Measurements from ENCODE around the gene NCS1.

Gene NCS1

GRCh38 chr9:130174025-130174424 lies 1.8 kb downstream of the NCS1 start:
- DNase-seq (ENCODE audit: insufficient read length, low spot score) (no peak), FAIRE-seq (no peak)

- DNase-seq (ENCODE audit: insufficient read length, low spot score), result no peak
- no peak for FAIRE-seq
Observed at GRCh38 chr9:130174920-130175321, 2.7 kb downstream of the NCS1 start.

- no peak for FAIRE-seq
- DNase-seq (ENCODE audit: insufficient read length, low spot score), result no peak
Observed at GRCh38 chr9:130175355-130175754, 3.2 kb downstream of the NCS1 start.

- FAIRE-seq (no peak), DNase-seq (ENCODE audit: insufficient read length, low spot score) (no peak)
Observed at GRCh38 chr9:130176760-130177159, 4.6 kb downstream of the NCS1 start.

GRCh38 chr9:130177898-130178805 lies 5.9 kb downstream of the NCS1 start:
- FAIRE-seq, result no peak
- DNase-seq (ENCODE audit: insufficient read length, low spot score), result no peak

GRCh38 chr9:130179331-130179907 lies 7.2 kb downstream of the NCS1 start:
- FAIRE-seq (no peak), DNase-seq (ENCODE audit: insufficient read length, low spot score) (no peak)

- DNase-seq (ENCODE audit: insufficient read length, low spot score) (no peak), FAIRE-seq (no peak)
Observed at GRCh38 chr9:130180516-130180915, 8.3 kb downstream of the NCS1 start.

- FAIRE-seq, result no peak
Observed at GRCh38 chr9:130181678-130182380, 9.6 kb downstream of the NCS1 start.

GRCh38 chr9:130182381-130182909 lies 10.2 kb downstream of the NCS1 start:
- FAIRE-seq (no peak), DNase-seq (ENCODE audit: insufficient read length, low spot score) (no peak)

More at GRCh38 chr9:130181678-130182380, 9.6 kb downstream of the NCS1 start:
- DNase-seq (ENCODE audit: insufficient read length, low spot score), result no peak

GRCh38 chr9:130183133-130183762 lies 11.0 kb downstream of the NCS1 start:
- FAIRE-seq (no peak), DNase-seq (ENCODE audit: insufficient read length, low spot score) (no peak)

GRCh38 chr9:130185017-130185416 lies 12.8 kb downstream of the NCS1 start:
- DNase-seq (ENCODE audit: insufficient read length, low spot score), result no peak
- no peak for FAIRE-seq

- FAIRE-seq (no peak), DNase-seq (ENCODE audit: insufficient read length, low spot score) (no peak)
Observed at GRCh38 chr9:130185490-130186031, 13.4 kb downstream of the NCS1 start.

- FAIRE-seq (no peak), DNase-seq (ENCODE audit: insufficient read length, low spot score) (no peak)
Observed at GRCh38 chr9:130186051-130186450, 13.8 kb downstream of the NCS1 start.

- DNase-seq (ENCODE audit: insufficient read length, low spot score), result no peak
- no peak for FAIRE-seq
Observed at GRCh38 chr9:130186839-130187522, 14.8 kb downstream of the NCS1 start.

- no peak for FAIRE-seq
- no peak for DNase-seq (ENCODE audit: insufficient read length, low spot score)
Observed at GRCh38 chr9:130187523-130187846, 15.3 kb downstream of the NCS1 start.

- FAIRE-seq, result no peak
- DNase-seq (ENCODE audit: insufficient read length, low spot score), result no peak
Observed at GRCh38 chr9:130188860-130189481, 16.8 kb downstream of the NCS1 start.

- DNase-seq (ENCODE audit: insufficient read length, low spot score), result no peak
Observed at GRCh38 chr9:130189840-130190239, 17.6 kb downstream of the NCS1 start.

GRCh38 chr9:130191068-130191748 lies 19.0 kb downstream of the NCS1 start:
- DNase-seq (ENCODE audit: insufficient read length, low spot score) (no peak), FAIRE-seq (no peak)

More at GRCh38 chr9:130189840-130190239, 17.6 kb downstream of the NCS1 start:
- FAIRE-seq, result no peak

GRCh38 chr9:130191749-130192120 lies 19.5 kb downstream of the NCS1 start:
- FAIRE-seq, result no peak
- no peak for DNase-seq (ENCODE audit: insufficient read length, low spot score)
